GM12892 (cell line): Measurements from ENCODE around the gene CNTN5.

Experiments used
- DNase-seq: peaks from one replicate; pipeline ENCODE4 v3.0.0; 2011; ENCODE audit not compliant: insufficient read length
- FAIRE-seq: peaks from 2 replicates; lab custom pipeline; 2011; peaks lifted over from hg19 to GRCh38; lab: Jason Lieb, UNC
- POLR2A ChIP-seq: IDR thresholded peaks from 2 replicates; pipeline ENCODE4 v1.6.1; 2011; ENCODE audit warnings: low read depth, low read length, control low read depth
- POLR2AphosphoS5 ChIP-seq: IDR thresholded peaks from 2 replicates; pipeline ENCODE4 v1.6.1; 2011; ENCODE audit warnings: low read depth, low read length, control low read depth
- TAF1 ChIP-seq: IDR thresholded peaks from 2 replicates; pipeline ENCODE4 v1.6.1; 2011; ENCODE audit warnings: low read depth, mild to moderate bottlenecking, control low read depth, low read length, borderline replicate concordance

CNTN5 gene

GRCh38 chr11:99419991-99420390, 399.2 kb downstream of the CNTN5 start:
- FAIRE-seq = no peak
- no peak for DNase-seq
- no peak for TF ChIP-seq POLR2AphosphoS5
- no peak for TF ChIP-seq POLR2A
- TF ChIP-seq TAF1 = no peak

- no peak for TF ChIP-seq POLR2A
- TF ChIP-seq POLR2AphosphoS5 = no peak
- no peak for TF ChIP-seq TAF1
- FAIRE-seq (no peak), DNase-seq (no peak)
Measured at GRCh38 chr11:99422581-99423427, 402.1 kb downstream of the CNTN5 start.

GRCh38 chr11:99423428-99423983, 402.8 kb downstream of the CNTN5 start:
- DNase-seq (no peak), FAIRE-seq (no peak)
- no peak for TF ChIP-seq TAF1
- TF ChIP-seq POLR2AphosphoS5 = no peak
- TF ChIP-seq POLR2A = no peak

GRCh38 chr11:99424313-99425084, 403.8 kb downstream of the CNTN5 start:
- FAIRE-seq = no peak
- no peak for TF ChIP-seq POLR2A
- no peak for TF ChIP-seq TAF1
- no peak for TF ChIP-seq POLR2AphosphoS5
- no peak for DNase-seq

- no peak for FAIRE-seq
- DNase-seq = no peak
- TF ChIP-seq TAF1 = no peak
Measured at GRCh38 chr11:99425596-99425995, 404.8 kb downstream of the CNTN5 start.

GRCh38 chr11:99432677-99433076, 411.9 kb downstream of the CNTN5 start:
- DNase-seq (no peak), FAIRE-seq (no peak)
- TF ChIP-seq TAF1 (no peak), POLR2AphosphoS5 (no peak), POLR2A (no peak)

GRCh38 chr11:99443276-99443675, 422.5 kb downstream of the CNTN5 start:
- FAIRE-seq = no peak
- no peak for DNase-seq
- TF ChIP-seq POLR2AphosphoS5 (no peak), TAF1 (no peak), POLR2A (no peak)

- DNase-seq (no peak), FAIRE-seq (no peak)
- TF ChIP-seq TAF1 = no peak
- no peak for TF ChIP-seq POLR2AphosphoS5
- no peak for TF ChIP-seq POLR2A
Measured at GRCh38 chr11:99446400-99446799, 425.7 kb downstream of the CNTN5 start.

- no peak for TF ChIP-seq POLR2A
- no peak for TF ChIP-seq TAF1
- no peak for TF ChIP-seq POLR2AphosphoS5
- FAIRE-seq (no peak), DNase-seq (no peak)
Measured at GRCh38 chr11:99449345-99449744, 428.6 kb downstream of the CNTN5 start.

GRCh38 chr11:99452075-99452474, 431.3 kb downstream of the CNTN5 start:
- FAIRE-seq (no peak), DNase-seq (no peak)
- TF ChIP-seq POLR2AphosphoS5 (no peak), TAF1 (no peak), POLR2A (no peak)

GRCh38 chr11:99461913-99462312, 441.2 kb downstream of the CNTN5 start:
- TF ChIP-seq POLR2A = no peak
- no peak for TF ChIP-seq TAF1
- TF ChIP-seq POLR2AphosphoS5 = no peak
- no peak for FAIRE-seq
- DNase-seq = no peak

GRCh38 chr11:99464985-99465384, 444.2 kb downstream of the CNTN5 start:
- TF ChIP-seq TAF1 (no peak), POLR2AphosphoS5 (no peak), POLR2A (no peak)
- no peak for DNase-seq
- FAIRE-seq = no peak
